PFSK-1 (cell line): ENCODE data around the gene KREMEN1.

Experiments
- FOXP2 ChIP-seq: optimal IDR thresholded peaks from 2 replicates; pipeline ENCODE3; 2011; ENCODE audit warnings: borderline replicate concordance, control low read depth, inconsistent platforms; ENCODE audit not compliant: insufficient read depth; ENCODE audit errors: extremely low read length, extremely low read depth
- POLR2AphosphoS5 ChIP-seq: IDR thresholded peaks from 2 replicates; pipeline ENCODE4 v1.6.1; 2012; ENCODE audit warnings: low read depth, mild to moderate bottlenecking, control low read depth, low read length, moderate library complexity
- SIN3A ChIP-seq: IDR thresholded peaks from 2 replicates; pipeline ENCODE4 v1.6.1; 2012; ENCODE audit warnings: mild to moderate bottlenecking, low read length, moderate library complexity, borderline replicate concordance; ENCODE audit not compliant: insufficient read depth
- TAF1 ChIP-seq: IDR thresholded peaks from 2 replicates; pipeline ENCODE4 v1.6.1; 2012; ENCODE audit warnings: low read length, control low read depth, borderline replicate concordance; ENCODE audit not compliant: insufficient read depth
- TF ChIP-seq, protein P1 (sequence below), 2 experiments: IDR thresholded peaks; 2 replicates each; pipeline versions ENCODE4 v1.6.1 to v1.8.0; 2011 to 2012; ENCODE audit warnings: low read depth in 2 of 2, low read length in 2 of 2, control low read depth in 1 of 2, inconsistent platforms in 1 of 2, mild to moderate bottlenecking in 1 of 2, moderate library complexity in 1 of 2; ENCODE audit not compliant: insufficient read depth in 1 of 2

The KREMEN1 gene

DNA sequence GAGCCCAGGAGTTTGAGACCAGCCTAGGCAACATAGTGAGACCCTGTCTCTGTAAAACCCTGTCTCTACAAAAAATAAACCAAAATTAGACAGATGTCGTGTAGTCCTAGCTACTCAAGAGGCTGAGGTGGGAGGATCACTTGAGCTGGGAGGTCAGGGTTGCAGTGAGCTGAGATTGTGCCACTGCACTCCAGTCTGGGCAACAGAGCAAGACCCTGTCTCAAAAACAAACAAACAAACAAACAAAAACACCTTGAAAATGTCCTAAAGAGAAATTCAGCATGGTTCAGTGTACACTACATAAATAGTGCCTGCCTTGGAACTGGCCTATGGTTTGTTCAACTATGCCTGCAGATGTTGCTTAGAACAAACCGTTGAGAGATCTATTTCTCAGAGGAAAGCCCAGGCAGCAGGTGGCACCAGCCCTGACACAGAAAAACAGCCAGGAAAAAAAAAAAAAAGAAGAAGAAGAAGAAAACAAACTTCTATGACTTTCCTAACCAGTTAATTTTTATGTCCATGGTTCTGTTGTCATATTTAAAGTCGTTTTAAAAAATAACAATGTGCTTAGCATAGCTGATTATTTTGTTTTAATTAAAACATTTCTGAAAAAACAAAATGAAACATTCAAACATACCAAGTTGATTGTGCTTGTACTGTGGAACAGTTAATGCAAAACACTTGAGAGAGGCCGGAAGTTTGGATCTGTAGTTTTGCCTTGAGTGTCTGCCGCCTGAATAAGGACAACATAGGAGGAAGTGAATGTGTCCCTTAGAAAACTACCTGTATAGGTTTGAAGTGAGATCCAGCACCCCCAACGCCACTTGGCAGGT is 5.4 kb downstream of the KREMEN1 start:
- no peak for TF ChIP-seq TAF1

DNA sequence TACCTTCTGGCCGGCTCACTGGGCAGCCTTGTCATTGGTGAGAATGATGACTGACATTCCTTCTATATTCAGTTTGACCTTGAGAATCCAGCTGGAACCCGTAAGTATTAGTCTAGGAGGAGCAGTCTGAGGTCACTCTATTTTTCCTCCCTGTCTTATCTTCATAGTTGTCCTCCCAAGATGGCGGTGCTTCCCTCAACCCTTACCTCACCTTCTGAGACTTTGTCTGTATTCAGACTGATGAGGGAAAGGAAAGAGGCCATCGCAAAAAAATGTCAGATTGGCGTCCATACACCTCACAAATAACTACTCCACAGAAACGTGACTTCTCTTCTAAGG is 6.0 kb downstream of the KREMEN1 start:
- no peak for TF ChIP-seq SIN3A

DNA sequence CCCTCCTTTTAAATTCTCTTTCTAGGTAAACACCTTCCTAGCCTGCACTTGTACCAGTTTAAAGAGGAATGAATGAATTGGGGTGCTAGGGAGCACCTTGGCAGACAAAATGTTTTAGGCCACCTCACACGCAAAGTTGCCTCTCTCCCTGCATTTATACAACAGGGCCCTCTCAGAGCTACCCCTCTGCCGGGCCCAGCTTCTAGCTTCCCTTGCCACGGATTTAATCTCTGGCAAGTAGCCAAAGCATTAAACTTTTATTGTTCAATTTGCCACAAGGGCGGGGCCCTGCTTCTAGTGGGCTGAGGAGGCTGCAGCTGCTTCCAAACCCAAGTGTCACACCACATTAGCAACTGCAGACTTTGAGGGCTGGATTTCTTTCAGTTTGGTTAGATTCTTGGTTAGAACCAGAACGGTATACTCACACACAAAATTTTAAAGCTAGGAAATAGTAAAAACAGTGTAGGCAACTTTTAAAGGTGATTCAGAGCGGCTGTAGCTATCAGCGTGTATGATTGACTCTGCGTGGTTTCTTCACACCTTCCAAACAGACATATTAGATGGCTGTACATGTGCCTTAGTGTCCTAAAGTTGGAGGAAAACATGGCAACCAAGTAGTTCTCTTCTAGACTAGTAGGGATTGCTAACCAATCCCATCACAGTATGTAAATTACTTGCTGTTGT is 6.5 kb downstream of the KREMEN1 start:
- TF ChIP-seq POLR2AphosphoS5 = no peak
- TF ChIP-seq TAF1 = no peak
- no peak for TF ChIP-seq FOXP2
- TF ChIP-seq SIN3A = no peak

DNA sequence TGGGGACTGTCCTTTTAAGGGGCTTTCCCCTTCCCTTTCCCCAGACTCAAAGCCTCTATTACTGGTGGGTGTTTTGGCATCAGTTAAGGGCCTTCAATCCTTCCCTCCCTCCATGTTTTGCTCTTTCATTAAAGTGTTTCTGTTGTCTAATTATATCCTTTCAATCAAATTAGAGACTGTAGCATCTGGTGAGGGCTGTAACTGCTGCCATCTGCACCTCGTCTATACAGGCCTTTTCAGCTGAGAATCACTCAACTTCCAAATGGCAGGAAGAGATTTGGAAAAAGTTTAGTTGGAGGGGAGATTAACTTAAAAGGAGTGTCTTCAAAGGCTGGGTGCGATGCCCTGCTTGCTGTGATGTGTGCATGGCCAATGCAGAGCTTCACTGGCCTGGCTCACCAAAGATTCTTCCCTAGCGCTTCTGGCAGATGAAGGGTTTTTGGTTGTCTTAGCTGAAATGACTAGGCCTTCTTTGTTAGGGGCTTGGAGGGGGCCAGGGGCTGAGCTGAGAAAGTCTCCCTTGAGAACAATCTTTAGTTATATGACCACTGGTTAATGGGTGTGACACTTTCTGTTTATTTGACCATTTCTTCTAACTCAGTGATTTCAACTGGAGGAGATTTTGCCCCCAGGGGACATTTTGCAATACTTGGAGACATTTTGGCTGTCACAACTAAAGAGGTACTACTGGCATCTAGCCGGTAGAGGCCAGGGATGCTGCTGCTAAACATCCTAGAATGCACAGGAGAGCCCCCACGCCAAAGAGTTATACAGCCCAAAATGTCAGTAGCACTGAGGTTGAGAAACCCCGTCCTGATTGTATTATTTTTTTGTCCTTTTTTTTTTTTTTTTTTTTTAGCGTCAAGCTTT is 7.5 kb downstream of the KREMEN1 start:
- no peak for TF ChIP-seq SIN3A
- no peak for TF ChIP-seq TAF1
- no peak for TF ChIP-seq FOXP2
- TF ChIP-seq, protein P1, sequence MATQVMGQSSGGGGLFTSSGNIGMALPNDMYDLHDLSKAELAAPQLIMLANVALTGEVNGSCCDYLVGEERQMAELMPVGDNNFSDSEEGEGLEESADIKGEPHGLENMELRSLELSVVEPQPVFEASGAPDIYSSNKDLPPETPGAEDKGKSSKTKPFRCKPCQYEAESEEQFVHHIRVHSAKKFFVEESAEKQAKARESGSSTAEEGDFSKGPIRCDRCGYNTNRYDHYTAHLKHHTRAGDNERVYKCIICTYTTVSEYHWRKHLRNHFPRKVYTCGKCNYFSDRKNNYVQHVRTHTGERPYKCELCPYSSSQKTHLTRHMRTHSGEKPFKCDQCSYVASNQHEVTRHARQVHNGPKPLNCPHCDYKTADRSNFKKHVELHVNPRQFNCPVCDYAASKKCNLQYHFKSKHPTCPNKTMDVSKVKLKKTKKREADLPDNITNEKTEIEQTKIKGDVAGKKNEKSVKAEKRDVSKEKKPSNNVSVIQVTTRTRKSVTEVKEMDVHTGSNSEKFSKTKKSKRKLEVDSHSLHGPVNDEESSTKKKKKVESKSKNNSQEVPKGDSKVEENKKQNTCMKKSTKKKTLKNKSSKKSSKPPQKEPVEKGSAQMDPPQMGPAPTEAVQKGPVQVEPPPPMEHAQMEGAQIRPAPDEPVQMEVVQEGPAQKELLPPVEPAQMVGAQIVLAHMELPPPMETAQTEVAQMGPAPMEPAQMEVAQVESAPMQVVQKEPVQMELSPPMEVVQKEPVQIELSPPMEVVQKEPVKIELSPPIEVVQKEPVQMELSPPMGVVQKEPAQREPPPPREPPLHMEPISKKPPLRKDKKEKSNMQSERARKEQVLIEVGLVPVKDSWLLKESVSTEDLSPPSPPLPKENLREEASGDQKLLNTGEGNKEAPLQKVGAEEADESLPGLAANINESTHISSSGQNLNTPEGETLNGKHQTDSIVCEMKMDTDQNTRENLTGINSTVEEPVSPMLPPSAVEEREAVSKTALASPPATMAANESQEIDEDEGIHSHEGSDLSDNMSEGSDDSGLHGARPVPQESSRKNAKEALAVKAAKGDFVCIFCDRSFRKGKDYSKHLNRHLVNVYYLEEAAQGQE (IDR thresholded peaks at IDR 0.05; ENCODE audit: insufficient read depth in 1 of 2, low read depth in 2 of 2, low read length in 2 of 2) = no peak
- TF ChIP-seq POLR2AphosphoS5 = no peak

DNA sequence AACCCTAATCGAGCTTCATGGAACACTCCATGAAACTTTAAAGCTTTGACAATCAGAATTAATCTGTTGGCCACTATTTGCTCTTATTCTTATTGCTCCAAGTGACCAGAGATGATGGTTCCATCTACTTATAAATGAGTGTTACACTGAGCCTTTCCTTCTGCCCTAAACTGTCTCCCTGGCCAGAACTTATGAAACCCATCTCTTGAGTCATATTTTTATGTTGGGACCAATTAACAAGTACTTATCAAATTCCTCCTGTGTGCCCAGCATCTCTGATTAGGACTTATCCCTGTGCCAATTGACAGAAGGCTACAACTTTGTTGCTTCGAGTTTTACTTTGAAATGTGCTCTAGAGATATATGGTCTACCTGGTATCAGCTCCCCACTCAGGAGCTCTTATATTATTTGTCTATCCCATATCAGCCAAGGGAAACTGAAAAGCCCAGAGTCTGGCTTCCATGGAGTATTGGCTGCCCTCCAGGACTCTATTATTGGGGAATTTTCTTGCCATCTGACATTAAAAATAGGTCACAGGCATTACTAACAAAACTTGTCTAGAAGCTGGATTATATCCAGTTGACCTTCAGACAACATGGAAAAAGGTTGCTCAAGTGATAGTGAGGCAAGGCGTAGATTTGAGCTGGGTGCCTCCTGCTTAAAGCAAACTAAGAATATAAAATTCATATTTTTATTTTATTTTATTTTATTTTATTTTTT is 8.8 kb downstream of the KREMEN1 start:
- TF ChIP-seq TAF1 (no peak), SIN3A (no peak), FOXP2 (no peak), POLR2AphosphoS5 (no peak)
- TF ChIP-seq, protein P1 (IDR thresholded peaks at IDR 0.05; ENCODE audit: insufficient read depth in 1 of 2, low read depth in 2 of 2, low read length in 2 of 2) = no peak

DNA sequence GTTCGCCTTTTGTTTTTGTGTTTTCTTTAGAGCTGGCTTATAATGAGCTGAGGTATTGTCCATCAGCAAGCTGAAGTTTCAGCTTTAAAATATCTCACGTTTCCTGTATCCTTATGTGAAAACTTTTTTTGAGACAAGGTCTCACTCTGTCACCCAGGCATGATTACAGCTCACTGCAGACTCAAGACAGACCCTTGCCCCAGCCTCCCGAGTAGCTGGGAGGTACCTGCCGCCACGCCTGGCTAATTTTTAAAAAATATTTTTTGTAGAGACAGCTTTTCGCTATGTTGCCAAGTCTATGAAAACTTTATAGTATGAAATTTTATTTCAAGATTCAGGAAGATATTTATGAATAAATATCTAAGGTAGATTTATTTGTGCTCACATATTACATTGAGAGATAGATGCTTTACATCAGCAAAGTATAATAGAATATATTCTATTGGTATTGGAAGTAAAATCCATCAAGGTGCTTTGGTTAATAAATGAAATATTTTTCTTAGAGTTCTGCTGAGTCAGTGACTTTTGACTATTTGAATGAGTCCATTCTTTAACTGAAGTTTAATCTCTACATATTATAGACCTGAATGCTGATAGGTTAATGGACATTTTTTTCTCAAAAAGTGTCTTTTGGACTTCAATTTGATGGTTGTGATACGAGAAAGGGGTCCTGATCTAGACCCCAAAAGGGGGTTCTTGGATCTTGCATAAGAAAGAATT is 10.2 kb downstream of the KREMEN1 start:
- TF ChIP-seq, protein P1 (IDR thresholded peaks at IDR 0.05; ENCODE audit: insufficient read depth in 1 of 2, low read depth in 2 of 2, low read length in 2 of 2) = no peak
- TF ChIP-seq TAF1 (no peak), POLR2AphosphoS5 (no peak), SIN3A (no peak), FOXP2 (no peak)
